Activated naive CD4-positive, alpha-beta T cell treated with anti-CD3 and anti-CD28 coated beads, Interleukin-2, amount 50 U/mL, for 72 hours (primary cell): ENCODE data around the gene UGT2B10. TPM values are rescaled to one million over a fixed set of nuclear protein-coding genes. Genes with fewer than 3 reads are reported as not detected.
"Not testable (repeated sequence)": the region's sequence is repeated elsewhere in the genome, so short reads cannot be mapped to it uniquely, and the experiment has no call there.

Experiments used
- ATAC-seq, 2 donors: fragments of 150-1000 bp; cut with Tn5 transposase; 2 replicates each; pipeline ENCODE4 v1.10.0; 2021; ENCODE audit warnings: mild to moderate bottlenecking in 2 of 2, moderate library complexity in 2 of 2
- DNase-seq, 2 donors: peaks; one replicate each; pipeline ENCODE4 v3.0.0; 2021 to 2022; ENCODE audit warnings: low spot score in 2 of 2
- H3K27ac Mint-ChIP-seq, 2 donors: one replicate each; pipeline ENCODE4 v1.8.0; 2022; ENCODE audit warnings: mild to moderate bottlenecking in 2 of 2, mixed read lengths in 2 of 2
- H3K36me3 Mint-ChIP-seq, 2 donors: one replicate each; pipeline ENCODE4 v1.8.0; 2022; ENCODE audit warnings: mixed read lengths in 2 of 2
- H3K9me3 Mint-ChIP-seq, 2 donors: one replicate each; pipeline ENCODE4 v1.8.0; 2022; ENCODE audit warnings: mixed read lengths in 2 of 2
- total RNA-seq, 2 donors: library from RNA; stranded (reverse); gene quantifications; one replicate each; pipeline ENCODE4 v1.2.3, GENCODE V29; 2022

The UGT2B10 gene
- total RNA-seq: not detected

DNA sequence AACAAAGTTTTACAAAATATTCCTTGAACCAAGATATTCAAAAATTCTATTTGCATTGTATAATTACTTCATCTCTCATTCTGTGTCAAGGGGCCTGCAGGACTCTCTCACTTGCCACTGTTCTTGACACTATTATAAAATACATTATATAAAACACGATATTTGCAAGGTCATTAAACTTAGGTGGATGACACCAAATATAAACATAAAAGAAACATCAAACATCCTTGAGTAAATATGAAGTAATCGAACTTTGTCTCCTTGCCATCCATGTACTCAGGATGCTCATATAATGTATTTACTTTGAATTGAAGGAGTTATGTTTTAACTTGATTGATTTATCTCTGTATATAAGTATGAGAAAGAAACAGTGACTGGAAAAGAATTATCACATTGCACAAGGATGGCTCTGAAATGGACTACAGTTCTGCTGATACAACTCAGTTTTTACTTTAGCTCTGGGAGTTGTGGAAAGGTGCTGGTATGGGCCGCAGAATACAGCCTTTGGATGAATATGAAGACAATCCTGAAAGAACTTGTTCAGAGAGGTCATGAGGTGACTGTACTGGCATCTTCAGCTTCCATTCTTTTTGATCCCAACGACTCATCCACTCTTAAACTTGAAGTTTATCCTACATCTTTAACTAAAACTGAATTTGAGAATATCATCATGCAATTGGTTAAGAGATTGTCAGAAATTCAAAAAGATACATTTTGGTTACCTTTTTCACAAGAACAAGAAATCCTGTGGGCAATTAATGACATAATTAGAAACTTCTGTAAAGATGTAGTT, at the start of gene UGT2B10:
Gene UGT2B10, plus strand, starts transcription at position 378 of the 793 bp plus-strand sequence. Its CDS starts 26 bp downstream, at position 404.
- ATAC-seq, H3K9me3 Mint-ChIP-seq, H3K36me3 Mint-ChIP-seq, H3K27ac Mint-ChIP-seq, DNase-seq: not testable (repeated sequence)

DNA sequence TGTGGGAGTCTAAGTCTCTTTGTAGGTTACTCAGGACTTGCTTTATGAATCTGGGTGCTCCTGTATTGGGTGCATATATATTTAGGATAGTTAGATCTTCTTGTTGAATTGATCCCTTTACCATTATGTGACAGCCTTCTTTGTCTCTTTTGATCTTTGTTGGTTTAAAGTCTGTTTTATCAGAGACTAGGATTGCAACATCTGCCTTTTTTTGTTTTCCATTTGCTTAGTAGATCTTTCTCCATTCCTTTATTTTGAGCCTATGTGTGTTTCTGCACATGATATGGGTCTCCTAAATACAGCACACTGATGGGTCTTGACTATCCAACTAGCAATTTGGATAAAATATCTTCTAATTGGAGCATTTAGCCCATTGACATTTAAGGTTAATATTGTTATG, 44.0 kb upstream of the UGT2B10 start:
- not testable (repeated sequence) for DNase-seq, H3K36me3 Mint-ChIP-seq, H3K9me3 Mint-ChIP-seq, ATAC-seq, H3K27ac Mint-ChIP-seq

DNA sequence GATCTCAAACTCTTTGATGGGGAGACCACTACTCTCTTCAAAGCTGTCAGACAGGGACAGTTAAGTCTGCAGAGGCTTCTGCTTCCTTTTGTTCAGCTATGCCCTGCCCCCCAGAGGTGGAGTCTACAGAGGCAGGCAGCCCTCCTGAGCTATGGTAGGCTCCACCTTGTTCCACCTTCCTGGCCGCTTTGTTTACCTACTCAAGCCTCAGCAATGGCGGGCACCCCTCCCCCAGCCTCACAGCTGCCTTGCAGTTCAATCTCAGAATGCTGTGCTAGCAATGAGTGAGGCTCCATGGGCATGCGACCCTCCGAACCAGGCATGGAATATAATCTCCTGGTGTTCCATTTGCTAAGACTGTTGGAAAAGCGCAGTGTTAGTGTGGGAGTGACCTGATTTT, 42.1 kb upstream of the UGT2B10 start:
- ATAC-seq: no peak
- Mint-ChIP-seq H3K36me3 (peaks cover 0 to 4% of the 10 kb centered on the region in 2 donors), H3K9me3 (peaks cover 4 to 8% of the 10 kb centered on the region in 2 donors), H3K27ac (no peak overlapping the region)
- no peak for DNase-seq

DNA sequence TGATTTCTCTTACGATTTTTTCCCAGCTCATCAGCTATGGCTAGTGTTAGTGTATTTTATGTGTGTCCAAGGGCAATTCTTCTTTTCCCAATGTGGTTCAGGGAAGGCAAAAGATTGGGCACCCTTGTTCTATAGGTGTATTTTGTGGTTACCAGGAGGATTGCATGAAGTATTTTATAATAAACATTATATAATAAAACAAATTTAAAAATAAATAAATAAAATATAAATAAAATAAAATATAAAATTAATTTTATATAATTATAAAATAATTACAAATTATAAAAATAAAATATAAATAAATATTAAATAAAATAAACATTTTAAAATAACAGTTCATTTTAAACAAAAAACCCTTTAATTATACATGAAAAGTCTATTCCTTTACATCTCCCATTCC, 35.6 kb upstream of the UGT2B10 start:
- no peak for ATAC-seq
- DNase-seq: no peak
- Mint-ChIP-seq H3K36me3 (peaks cover 6 to 20% of the 10 kb centered on the region in 2 donors), H3K9me3 (peaks cover 7 to 18% of the 10 kb centered on the region in 2 donors), H3K27ac (no peak overlapping the region)

DNA sequence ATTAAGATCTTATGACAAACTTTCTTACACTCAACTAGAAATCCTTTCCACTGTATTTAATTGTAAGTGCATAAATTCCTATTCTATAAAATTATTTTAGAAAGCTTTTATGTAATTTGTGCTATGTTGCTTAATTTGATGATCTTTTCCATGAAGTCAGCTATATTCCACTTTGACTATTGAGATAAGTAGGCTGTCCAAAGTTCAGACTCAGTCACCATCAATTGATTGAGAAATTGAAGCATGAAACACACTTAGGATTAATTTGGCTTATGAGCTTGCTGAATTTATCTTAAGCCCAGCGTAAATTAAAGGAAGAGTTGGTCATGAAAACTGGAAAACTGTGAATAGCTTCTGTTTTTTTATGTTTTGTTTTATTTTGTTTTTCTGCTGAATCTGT, 18.7 kb upstream of the UGT2B10 start:
- Mint-ChIP-seq H3K9me3 (no peaks in the 10 kb centered on the region), H3K27ac (no peak overlapping the region), H3K36me3 (no peaks in the 10 kb centered on the region)
- DNase-seq (no peak), ATAC-seq (no peak)

DNA sequence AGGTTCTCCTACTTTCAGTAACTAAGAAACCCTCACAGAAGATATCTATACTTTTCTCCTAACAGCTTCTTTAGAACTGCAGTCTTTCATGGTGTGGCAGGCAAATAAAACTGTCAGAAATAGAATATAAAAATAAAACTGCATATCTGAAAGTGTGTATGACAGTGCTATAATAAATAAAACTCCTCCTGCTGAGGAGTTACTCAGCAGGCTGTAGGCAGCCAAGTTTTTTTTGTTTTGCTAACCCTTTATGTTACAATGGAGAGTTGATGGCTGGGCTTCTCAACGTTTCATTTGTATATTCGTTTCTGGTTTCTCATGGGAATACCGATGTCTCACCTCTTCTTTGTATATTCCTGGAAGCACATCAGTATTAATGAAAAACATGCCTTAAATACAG, 18.2 kb upstream of the UGT2B10 start:
- H3K9me3 Mint-ChIP-seq: no peaks in the 10 kb centered on the region
- H3K36me3 Mint-ChIP-seq: no peaks in the 10 kb centered on the region
- no peak overlapping the region for H3K27ac Mint-ChIP-seq
- no peak for ATAC-seq
- DNase-seq: no peak

DNA sequence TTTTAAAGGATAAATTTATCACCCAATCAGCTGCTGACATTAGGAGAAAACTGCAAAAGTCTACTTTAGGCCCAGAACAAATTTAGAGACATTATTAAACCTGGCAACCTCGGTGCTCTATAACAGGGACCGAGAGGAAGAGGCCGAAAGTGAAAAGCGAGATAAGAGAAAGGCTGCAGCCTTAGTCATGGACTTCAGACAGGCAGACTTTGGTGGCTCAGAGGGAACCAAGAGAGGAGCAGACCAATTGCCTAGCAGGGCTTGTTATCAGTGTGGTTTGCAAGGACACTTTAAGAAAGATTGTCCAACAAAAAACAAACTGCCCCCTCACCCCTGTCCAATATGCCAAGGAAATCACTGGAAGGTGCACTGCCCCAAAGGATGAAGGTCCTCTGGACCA, 12.8 kb upstream of the UGT2B10 start:
- ATAC-seq (no peak), DNase-seq (no peak)
- Mint-ChIP-seq H3K27ac (no peak overlapping the region), H3K9me3 (peaks cover 0 to 6% of the 10 kb centered on the region in 2 donors), H3K36me3 (no peaks in the 10 kb centered on the region)

DNA sequence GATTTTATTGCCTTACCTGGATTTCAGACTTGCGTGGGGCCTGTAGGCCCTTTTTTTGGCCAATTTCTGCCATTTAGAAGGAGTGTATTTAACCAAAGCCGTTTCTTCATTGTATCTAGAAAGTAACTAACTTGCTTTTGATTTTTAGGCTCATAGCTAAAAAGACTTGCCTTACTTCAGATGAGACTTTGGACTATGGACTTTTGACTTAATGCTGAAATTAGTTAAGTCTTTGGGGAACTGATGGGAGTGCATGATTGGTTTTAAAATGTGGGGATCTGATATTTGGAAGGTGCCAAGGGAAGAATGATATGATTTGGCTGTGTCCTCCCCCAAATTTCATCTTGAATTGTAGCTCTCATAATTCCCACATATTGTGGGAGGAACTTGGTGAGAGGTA, 7.7 kb upstream of the UGT2B10 start:
- Mint-ChIP-seq H3K36me3 (no peaks in the 10 kb centered on the region), H3K9me3 (peaks cover 0 to 9% of the 10 kb centered on the region in 2 donors), H3K27ac (no peak overlapping the region)
- ATAC-seq: no peak
- no peak for DNase-seq

DNA sequence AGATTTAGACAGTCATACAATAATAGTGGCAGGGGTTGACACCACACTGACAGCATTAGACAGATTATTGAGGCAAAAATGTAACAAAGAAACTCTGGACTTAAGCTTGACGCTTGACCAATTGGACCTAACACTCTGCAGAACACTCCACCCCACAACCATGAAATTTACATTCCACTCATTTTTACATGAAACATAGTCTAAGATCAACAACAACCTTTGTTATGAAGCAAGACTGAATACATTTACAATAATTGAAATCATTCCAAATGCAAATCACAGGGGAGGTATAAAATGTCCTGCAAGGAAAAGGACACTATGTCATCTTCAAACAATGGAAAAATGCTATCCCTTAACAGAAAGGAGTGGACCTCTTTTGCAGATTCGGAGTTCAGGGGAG, 4.9 kb upstream of the UGT2B10 start:
- Mint-ChIP-seq H3K27ac (no peak overlapping the region), H3K9me3 (peaks cover 0 to 9% of the 10 kb centered on the region in 2 donors), H3K36me3 (no peaks in the 10 kb centered on the region)
- DNase-seq (no peak), ATAC-seq (no peak)

DNA sequence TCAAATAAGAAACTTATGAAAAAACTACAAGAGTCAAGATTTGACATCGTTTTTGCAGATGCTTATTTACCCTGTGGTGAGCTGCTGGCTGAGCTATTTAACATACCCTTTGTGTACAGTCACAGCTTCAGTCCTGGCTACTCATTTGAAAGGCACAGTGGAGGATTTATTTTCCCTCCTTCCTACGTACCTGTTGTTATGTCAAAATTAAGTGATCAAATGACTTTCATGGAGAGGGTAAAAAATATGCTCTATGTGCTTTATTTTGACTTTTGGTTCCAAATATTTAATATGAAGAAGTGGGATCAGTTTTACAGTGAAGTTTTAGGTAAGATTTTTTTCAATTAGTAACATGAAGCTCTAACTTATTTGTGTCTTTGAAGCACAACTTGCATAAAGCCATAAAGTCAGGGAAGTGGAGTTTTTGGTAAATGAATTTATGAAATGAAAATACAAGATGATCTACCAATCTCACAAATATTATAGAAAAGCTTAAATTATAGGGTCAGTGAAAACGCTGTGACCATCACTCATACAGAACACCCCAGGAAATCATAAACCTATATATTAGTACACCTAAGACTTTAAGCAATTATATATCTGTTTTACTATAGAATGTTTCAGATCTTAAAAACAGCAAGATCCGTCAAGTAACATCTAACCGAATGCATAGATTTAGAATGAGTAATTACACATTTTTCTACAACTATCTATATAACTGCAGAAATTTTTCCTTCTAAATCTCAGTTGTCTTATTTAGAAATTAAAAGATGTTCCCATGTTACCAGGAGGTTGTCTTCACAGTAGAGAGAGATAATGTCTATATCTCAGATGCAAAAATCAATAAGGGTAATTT, 844 bp downstream of the UGT2B10 start:
- H3K9me3 Mint-ChIP-seq, ATAC-seq, DNase-seq, H3K27ac Mint-ChIP-seq, H3K36me3 Mint-ChIP-seq: not testable (repeated sequence)

DNA sequence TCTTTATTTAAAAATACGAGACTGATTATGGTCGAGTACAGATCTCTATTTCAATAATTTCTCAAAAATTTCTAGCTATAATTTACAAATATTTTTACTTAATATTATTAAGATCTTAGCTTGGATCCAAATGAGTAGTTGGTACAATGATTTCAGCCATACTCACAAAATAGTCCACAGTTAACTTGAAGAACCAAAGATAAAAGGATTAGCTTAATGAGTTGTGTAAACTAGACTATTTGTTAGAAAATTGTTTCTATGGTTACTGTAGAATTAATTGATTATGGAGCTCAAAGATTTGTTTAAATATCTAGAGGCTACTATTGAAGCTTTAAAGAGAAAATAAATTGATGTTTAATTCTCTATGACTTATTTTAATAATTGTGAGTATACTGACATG, 1.6 kb downstream of the UGT2B10 start:
- no peak for ATAC-seq
- Mint-ChIP-seq H3K27ac (no peak overlapping the region), H3K9me3 (no peaks in the 10 kb centered on the region)

DNA sequence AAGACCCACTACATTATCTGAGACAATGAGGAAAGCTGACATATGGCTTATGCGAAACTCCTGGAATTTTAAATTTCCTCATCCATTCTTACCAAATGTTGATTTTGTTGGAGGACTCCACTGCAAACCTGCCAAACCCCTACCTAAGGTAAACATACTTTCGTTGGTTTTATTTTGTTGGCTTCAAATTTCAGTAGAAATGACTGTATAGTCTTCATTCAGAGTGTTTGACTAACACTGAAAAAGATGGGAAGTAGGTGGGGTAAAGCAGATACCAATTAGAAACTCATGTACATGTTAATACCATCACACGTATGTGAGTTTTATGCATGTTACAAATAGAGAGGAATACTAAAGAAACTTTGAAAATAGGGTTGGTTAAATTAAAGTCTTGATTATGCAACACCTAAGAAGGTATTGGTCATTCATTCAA, 2.3 kb downstream of the UGT2B10 start:
- DNase-seq, H3K27ac Mint-ChIP-seq, H3K36me3 Mint-ChIP-seq, H3K9me3 Mint-ChIP-seq, ATAC-seq: not testable (repeated sequence)

More for the DNA sequence above, 1.6 kb downstream of the UGT2B10 start:
- DNase-seq: no peak
- H3K36me3 Mint-ChIP-seq: no peaks in the 10 kb centered on the region

DNA sequence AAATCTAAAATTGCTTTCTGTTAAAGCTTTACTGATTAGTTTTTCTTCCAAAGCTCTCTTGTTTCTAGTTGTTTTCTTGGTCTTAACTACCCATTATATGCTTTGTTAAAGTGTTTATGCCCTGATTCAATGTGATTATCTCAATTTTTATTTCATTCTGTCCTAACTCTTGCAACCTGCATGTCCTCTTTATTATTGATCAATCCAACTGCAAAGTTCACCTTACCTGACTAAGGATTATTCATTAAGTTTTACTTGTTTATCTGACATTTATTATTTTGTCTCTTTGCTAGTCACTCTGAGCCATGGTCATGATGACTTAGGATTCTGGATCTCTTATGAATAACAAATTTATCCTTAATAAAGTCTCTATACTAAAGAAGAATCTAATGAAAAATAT, 15.8 kb downstream of the UGT2B10 start:
- ATAC-seq (no peak), DNase-seq (no peak)
- H3K36me3 Mint-ChIP-seq: no peaks in the 10 kb centered on the region
- no peak overlapping the region for H3K27ac Mint-ChIP-seq
- no peaks in the 10 kb centered on the region for H3K9me3 Mint-ChIP-seq

DNA sequence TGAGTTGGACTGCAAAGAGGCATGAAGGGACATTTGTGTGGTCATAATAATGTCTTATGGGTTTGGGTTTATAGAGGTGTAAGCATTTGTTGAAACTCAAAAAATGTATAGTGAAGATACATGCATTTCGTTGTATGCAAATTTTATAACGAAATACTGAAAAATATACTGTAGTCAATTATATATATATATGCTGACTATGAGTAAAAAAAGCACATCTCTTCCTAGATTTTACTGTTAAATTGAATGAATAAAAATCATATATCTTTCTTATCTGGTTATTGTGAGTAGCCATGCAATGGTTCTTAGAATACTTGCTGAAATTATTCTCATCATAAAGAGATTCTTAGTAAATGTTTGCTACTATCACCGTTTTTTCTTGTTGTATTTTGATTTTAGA, 34.5 kb downstream of the UGT2B10 start:
- DNase-seq: no peak
- ATAC-seq: no peak
- peaks cover 0 to 15% of the 10 kb centered on the region in 2 donors for H3K9me3 Mint-ChIP-seq
- no peak overlapping the region for H3K27ac Mint-ChIP-seq
- H3K36me3 Mint-ChIP-seq: no peaks in the 10 kb centered on the region

DNA sequence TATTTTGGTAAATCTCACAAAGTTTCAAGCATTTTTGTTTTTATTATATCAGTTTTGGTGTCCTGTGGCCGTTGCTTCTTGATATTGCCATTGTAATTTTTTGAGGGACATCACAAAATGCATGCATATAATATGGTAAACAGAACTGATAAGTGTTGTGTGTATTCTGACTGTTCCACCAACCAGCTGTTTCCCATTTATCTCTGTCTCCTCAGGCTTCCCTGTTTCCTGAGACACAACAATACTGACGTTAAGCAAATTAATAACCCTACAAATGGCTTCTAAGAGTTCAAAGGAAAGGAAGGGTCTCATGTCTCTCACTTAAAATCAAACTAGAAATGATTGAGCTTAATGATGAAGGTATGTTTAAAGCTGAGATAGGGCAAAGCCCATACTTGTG, 40.0 kb downstream of the UGT2B10 start:
- Mint-ChIP-seq H3K36me3 (no peaks in the 10 kb centered on the region), H3K27ac (no peak overlapping the region), H3K9me3 (peaks cover 0 to 5% of the 10 kb centered on the region in 2 donors)
- ATAC-seq (no peak), DNase-seq (no peak)

DNA sequence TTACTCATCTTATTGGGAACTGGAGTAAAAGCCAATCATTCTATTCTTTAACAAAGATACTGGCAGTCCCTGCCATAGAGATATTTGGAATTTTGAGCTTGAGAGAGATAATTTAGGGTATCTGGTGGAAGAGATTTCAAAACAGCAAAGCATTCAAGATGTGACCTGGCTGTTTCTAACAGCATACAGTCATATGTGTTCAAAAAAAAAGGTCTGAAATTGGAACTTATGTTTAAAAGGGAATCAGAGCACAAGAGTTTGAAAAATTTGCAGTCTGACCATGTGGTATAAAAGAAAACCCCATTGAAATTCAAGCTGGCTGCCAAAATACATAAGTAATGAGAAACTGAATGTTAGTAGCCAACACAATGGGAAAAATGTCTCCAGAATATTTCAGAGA, 42.2 kb downstream of the UGT2B10 start:
- H3K27ac Mint-ChIP-seq: no peak overlapping the region
- no peaks in the 10 kb centered on the region for H3K36me3 Mint-ChIP-seq
- no peak for ATAC-seq
- no peak for DNase-seq
- H3K9me3 Mint-ChIP-seq: peaks cover 0 to 5% of the 10 kb centered on the region in 2 donors

DNA sequence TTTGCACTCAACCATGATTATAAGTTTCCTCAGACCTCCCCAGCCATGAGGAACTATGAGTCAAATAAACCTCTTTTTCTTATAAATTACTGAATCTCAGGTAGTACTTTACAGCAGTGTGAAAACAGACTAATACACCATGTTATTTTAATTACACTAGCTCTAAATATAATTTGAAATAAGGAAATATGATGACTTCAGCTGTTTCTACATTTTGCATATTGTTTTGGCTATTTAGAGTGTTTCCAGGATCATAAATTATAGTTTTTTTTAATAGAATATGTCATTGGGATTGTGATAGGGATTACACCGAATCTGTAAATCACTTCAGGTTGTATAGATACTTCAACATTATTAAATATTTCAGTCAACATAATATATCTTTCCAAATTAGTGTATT, 43.9 kb downstream of the UGT2B10 start:
- no peak overlapping the region for H3K27ac Mint-ChIP-seq

More for the DNA sequence above, 43.9 kb downstream of the UGT2B10 start:
- no peak for DNase-seq
- H3K9me3 Mint-ChIP-seq: peaks cover 0 to 5% of the 10 kb centered on the region in 2 donors
- ATAC-seq: no peak
- H3K36me3 Mint-ChIP-seq: no peaks in the 10 kb centered on the region
